GM21723 (cell line): Measurements from ENCODE around the gene TBC1D3B.
"Not testable (repeated sequence)": the region's sequence is repeated elsewhere in the genome, so short reads cannot be mapped to it uniquely, and the experiment has no call there.

Experiments
- ATAC-seq: cut with Tn5 transposase; IDR thresholded peaks from one replicate; pipeline ENCODE4 v1.9.1; 2021; ENCODE audit warnings: mild to moderate bottlenecking, moderate library complexity; ENCODE audit not compliant: unreplicated experiment

Gene TBC1D3B

GRCh38 chr17:36176536-36176935 lies at the start of gene TBC1D3B:
Gene TBC1D3B (minus strand): TSS chr17:36176636. CDS start chr17:36175050, 1,586 bp downstream.
- ATAC-seq, result not testable (repeated sequence)

GRCh38 chr17:36222967-36223366 lies 46.5 kb upstream of the TBC1D3B start:
- ATAC-seq, result not testable (repeated sequence)

GRCh38 chr17:36221581-36222100 lies 45.2 kb upstream of the TBC1D3B start:
- ATAC-seq, result not testable (repeated sequence)

GRCh38 chr17:36220737-36221580 lies 44.5 kb upstream of the TBC1D3B start:
- ATAC-seq, result not testable (repeated sequence)

- ATAC-seq, result not testable (repeated sequence)
Measured at GRCh38 chr17:36219556-36219955, 43.1 kb upstream of the TBC1D3B start.

GRCh38 chr17:36215406-36216308 lies 39.2 kb upstream of the TBC1D3B start:
- ATAC-seq, result not testable (repeated sequence)

- no peak for ATAC-seq
Measured at GRCh38 chr17:36214918-36215317, 38.5 kb upstream of the TBC1D3B start.

GRCh38 chr17:36213695-36214094 lies 37.3 kb upstream of the TBC1D3B start:
- ATAC-seq, result no peak

- no peak for ATAC-seq
Measured at GRCh38 chr17:36212966-36213365, 36.5 kb upstream of the TBC1D3B start.

GRCh38 chr17:36212272-36212605 lies 35.8 kb upstream of the TBC1D3B start:
- no peak for ATAC-seq

- ATAC-seq, result not testable (repeated sequence)
Measured at GRCh38 chr17:36211484-36212271, 35.2 kb upstream of the TBC1D3B start.

GRCh38 chr17:36210439-36211211 lies 34.2 kb upstream of the TBC1D3B start, which contains the start of gene CCL4L2:
Gene CCL4L2 (plus strand): TSS chr17:36211063.
- ATAC-seq, result peak; percentile 76

GRCh38 chr17:36209575-36209974 lies 33.1 kb upstream of the TBC1D3B start:
- no peak for ATAC-seq

- ATAC-seq, result not testable (repeated sequence)
Measured at GRCh38 chr17:36207383-36207782, 30.9 kb upstream of the TBC1D3B start.

- ATAC-seq, result not testable (repeated sequence)
Measured at GRCh38 chr17:36206486-36206821, 30.0 kb upstream of the TBC1D3B start.

GRCh38 chr17:36205637-36206485 lies 29.4 kb upstream of the TBC1D3B start:
- no peak for ATAC-seq

- no peak for ATAC-seq
Measured at GRCh38 chr17:36204724-36205500, 28.5 kb upstream of the TBC1D3B start.

- ATAC-seq, result no peak
Measured at GRCh38 chr17:36203335-36203734, 26.9 kb upstream of the TBC1D3B start.
